HG03439 (cell line): Measurements from ENCODE around the gene SDF4.
"Not testable (repeated sequence)": the region's sequence is repeated elsewhere in the genome, so short reads cannot be mapped to it uniquely, and the experiment has no call there.

ENCODE experiments used
- ATAC-seq: cut with Tn5 transposase; IDR thresholded peaks from one replicate; pipeline ENCODE4 v1.9.1; 2021; ENCODE audit warnings: mild to moderate bottlenecking, moderate library complexity; ENCODE audit not compliant: unreplicated experiment

SDF4 gene

DNA sequence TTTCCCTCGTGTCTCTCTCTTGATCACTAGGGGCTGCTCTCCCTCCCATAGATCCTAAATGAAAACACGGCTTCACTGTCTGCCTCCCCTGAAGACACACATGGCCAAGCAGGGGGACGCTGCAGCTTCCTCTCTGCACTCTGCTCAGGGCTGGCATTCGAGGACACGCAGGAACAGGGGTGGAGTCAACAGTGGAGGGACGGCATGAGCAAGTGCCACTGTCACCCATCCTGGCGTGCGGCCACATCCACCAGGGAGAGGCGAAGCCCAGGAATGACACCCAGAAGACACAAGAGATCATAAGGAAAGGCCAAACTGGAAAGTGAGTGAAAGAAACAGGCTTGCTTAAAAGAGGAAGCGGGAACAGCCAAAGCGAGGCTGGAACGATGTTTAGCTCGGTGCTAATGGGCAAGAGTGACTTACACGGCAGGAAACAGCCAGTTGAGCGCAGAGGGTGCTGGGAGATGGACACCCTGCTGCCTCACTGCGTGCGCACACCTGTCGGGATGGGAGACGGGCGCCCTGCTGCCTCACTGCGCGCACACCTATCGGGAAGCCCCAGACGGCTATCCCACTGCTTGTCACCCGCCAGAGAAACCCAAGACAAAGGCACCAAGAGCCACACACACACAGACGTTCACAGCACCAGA, 28.3 kb upstream of the SDF4 start:
- no peak for ATAC-seq

DNA sequence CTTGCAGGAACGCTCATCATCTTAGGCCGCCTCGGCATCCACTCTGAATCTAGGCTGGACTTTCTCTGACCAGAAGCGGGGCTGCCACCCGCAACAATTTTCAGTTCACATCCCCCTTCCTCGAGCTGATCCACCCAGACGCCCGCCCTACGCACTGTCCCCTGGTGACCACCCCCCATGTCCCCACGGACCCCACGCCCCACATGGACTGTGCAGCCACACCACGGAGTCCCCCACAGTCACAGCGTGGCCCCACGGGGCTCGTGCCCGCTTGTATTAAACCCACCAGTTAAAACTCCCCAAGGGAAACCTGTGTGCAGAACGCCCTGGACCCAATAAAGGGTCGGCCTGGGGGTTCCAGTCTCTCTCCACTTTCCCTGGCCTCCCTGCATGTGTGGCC, 27.7 kb upstream of the SDF4 start:
- ATAC-seq: no peak

DNA sequence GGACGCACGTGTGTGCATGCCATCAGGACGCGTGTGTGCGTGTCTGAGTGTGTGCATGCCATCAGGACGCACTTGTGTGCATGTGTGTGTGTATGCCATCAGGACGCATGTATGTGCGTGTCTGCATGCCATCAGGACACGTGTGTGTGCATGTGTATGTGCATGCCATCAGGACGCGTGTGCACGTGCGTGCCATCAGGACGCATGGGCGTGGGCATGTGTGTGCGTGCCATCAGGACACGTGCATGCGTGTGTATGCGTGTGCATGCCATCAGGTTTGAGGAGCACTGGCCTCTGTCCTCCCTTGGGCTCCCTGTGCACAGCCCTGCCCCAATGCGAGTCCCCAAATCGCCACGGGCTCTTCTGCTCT, 27.3 kb upstream of the SDF4 start:
- no peak for ATAC-seq

DNA sequence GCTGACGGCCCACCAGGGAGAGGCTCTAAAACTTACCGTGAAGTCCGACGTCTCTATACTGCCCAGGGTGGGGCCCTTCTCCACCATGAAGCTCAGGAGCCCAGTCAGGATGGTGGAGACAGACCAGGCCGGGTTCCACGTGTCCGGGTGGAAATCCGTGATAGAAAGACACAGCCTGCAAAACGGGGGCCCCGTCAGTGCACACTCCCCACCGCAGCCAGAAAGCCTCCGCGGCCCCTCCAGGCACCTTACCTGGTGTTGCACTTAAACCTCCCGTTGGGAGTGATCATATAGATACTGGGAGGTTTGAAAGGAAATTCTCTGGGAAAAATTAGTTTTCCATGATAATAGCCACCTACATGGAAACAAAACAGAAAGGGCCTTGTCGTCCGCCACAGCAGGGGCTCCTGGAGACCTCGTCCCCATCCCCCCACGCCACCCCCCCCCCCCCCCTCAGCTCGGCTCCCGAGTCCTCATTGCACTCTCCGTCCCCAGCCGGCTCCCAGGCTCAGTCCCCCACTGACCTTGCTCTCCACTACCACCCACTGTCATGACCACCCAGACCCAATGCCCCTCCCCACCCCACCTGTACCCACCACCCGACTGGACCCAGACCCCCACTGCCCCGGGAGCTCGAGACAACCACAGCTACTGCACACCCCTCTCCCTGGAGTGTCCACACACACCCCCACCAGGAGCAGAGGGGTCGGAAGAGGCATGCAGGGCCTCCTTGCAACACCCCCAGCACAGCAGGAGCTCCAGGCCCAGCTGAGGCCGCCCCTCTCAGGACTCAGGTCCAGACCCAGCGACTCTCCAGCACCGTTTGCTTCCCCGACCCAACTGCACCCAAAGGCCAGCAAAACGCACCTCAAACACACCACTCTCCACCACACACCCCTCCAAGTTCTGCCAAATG, 25.4 kb upstream of the SDF4 start:
- no peak for ATAC-seq

DNA sequence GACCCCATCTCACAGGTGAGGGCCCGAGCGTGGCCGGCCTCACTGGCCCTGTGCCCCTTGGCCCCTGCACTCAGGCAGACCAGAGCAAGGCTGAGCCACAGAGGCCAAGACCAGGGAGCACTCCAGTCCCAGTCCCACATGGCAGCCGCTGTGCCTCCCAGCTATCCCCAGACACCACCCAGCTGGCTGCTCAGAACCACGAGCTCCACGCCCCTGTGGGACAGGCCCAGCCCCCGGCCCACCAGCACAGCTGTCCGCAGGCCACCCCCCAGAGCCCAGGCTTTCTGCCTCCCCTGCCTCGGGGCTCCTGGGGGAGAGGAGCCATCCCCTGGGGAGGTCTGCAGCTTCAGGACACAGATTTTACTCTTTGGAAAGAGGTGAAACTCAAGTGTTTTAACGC, 23.8 kb upstream of the SDF4 start:
- ATAC-seq: no peak

DNA sequence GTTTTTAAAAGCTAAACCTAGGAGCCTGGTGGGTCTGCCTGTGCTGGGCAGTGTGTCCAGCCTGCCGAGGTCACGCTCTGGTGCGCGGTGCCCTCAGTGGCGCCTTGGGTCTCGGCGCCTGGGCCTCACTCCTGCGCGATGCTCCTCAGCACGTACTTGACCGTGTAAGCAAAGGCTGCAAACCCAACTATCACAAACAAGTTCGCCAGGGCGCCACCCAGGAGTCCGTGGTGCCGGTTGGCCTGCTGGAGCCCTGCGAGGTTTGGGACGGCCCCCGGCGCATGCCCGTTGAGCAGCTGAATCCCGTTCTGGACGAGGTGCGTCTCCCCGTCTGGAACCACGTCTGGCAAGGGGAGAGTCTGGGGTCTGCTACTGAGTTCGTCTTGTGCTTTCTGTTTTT, 23.3 kb upstream of the SDF4 start:
- no peak for ATAC-seq

DNA sequence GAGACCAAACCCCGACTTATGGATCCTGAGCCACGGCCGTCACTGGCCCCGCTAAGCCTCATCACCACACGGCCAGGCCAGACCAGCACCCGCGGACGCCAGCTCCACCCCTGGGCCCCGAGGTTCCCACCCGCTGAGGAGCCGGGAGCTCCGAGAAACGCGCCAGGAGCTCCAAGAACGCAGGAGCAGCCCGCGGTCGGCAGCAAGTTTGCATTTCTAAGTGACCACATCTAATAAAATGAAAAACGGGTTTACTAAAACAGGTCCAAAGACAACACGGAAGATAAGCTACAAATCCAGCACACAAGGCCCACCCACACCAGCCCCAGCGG, 22.8 kb upstream of the SDF4 start:
- no peak for ATAC-seq

DNA sequence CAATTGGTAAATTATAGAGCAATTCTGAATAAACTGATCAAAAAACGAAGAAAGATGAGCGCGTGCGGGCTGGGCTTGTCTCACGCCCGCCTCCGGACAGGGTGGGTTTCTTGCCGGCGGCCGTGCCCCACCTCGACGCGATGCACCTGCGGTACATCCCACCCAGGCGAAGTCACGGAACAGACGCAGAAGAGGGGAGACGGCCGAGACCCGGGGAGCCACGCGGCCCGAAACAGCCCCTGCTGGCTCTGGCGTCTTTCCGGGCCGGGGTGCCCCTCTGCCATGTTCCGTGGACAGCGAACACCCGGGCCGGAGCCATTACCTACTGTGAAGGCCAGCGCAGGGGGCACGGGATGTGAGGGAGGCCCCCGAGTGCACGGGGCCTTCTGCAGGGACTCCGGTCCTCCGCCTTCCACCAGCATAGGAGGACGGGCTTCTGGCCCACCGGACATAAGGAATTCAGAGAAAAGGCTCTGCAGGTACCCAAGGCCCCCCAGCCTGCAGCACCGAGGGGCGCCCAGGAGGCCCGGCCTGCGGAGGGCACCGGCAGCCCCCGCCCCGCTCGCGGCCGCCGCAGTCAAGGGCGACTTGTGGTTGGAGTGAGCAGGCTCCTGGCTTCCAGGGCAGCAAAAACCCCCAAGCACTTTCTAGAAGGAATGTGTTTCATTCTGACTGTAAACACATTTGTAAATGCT, 22.3 kb upstream of the SDF4 start:
- ATAC-seq: no peak

DNA sequence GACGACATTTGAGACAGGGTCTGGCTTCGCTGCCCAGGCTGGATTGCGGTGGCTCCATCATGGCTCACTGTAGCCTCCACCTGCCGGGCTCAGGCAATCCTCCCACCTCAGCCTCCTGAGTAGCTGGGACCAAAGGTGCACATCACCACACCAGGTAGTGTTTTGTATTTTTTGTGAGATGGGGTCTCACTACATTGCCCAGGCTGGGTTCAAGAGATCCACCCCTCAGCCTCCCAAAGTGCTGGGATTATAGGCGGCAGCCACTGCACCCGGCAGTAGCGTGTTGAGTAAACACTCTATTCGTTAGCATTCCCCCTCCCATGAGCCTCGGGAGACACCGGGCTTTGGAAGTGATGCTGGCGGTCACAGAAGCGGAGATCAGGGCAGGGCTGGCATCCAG, 21.5 kb upstream of the SDF4 start:
- no peak for ATAC-seq

DNA sequence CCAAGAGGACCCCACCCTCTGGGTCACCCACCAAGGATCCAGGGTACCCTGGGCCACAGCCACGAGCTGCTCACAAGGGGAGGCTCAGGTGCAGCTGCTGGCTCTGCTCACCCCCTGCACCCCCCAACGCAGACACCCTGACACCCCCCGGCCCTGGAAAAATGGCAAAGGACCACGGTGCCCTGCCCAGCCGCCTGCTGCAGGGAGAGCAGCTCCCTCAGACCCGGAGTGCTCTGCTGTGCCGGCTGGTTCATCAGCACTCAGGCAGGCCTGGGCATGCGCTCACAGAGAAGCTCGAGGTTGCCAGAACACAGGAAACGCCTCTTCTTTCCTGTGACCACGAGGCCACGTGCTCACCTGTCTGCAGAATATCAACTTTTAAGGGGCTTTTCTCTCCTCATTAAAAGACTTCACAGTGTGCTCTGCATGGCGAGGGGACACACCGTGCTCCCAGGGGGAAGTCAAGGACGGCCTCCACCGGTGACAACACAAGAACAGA, 19.0 kb upstream of the SDF4 start:
- peak; percentile 63 for ATAC-seq

DNA sequence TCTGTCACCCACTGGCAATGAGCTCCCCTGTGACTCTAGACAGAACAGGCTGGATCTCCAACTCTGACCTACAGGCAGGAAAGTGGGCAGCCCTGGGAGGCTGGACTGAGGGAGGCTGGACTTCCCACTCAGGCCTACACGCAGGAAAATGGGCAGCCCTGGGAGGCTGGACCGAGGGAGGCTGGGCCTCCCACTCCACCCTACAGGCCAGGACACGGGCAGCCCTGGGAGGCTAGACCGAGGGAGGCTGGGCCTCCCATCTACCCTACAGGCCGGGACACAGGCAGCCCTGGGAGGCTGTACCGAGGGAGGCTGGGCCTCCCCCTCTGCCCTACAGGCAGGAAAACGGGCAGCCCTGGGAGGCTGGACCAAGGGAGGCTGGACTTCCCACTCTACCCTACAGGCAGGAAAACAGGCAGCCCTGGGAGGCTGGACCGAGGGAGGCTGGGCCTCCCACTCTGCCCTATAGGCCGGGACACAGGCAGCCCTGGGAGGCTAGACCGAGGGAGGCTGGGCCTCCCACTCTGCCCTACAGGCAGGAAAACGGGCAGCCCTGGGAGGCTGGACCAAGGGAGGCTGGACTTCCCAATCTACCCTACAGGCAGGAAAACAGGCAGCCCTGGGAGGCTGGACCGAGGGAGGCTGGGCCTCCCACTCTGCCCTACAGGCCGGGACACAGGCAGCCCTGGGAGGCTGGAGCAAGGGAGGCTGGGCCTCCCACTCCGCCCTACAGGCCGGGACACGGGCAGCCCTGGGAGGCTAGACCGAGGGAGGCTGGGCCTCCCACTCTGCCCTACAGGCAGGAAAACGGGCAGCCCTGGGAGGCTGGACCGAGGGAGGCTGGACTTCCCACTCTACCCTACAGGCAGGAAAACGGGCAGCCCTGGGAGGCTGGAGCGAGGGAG, 16.5 kb upstream of the SDF4 start:
- ATAC-seq: not testable (repeated sequence)

DNA sequence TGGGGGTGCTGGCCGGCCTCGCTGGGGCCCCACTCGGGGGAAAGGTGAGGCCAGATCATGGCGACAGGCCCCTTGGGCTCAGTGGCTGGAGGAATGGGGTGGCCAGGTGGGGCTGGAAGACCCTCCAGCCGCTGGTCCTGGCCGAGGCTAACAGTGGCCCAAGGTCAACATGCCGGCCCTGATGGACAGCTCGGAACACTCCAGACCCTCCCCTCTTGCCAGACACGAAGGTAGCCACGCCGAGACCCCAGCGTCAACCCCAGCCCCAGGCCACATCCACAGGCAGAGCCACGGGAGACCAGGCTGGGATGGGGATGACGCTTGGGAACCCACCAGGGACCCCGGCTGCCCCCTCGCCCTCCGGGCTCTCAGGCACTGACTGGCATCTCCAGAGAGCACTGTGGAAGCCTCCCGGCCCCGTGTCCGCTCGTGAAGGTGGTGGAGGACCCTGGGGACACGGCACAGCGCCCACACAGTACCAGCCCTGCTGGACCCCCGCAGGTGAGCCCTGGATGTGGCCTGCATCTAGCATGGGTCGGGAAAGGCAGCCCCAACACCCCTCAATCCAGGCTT, 15.6 kb upstream of the SDF4 start:
- no peak for ATAC-seq

DNA sequence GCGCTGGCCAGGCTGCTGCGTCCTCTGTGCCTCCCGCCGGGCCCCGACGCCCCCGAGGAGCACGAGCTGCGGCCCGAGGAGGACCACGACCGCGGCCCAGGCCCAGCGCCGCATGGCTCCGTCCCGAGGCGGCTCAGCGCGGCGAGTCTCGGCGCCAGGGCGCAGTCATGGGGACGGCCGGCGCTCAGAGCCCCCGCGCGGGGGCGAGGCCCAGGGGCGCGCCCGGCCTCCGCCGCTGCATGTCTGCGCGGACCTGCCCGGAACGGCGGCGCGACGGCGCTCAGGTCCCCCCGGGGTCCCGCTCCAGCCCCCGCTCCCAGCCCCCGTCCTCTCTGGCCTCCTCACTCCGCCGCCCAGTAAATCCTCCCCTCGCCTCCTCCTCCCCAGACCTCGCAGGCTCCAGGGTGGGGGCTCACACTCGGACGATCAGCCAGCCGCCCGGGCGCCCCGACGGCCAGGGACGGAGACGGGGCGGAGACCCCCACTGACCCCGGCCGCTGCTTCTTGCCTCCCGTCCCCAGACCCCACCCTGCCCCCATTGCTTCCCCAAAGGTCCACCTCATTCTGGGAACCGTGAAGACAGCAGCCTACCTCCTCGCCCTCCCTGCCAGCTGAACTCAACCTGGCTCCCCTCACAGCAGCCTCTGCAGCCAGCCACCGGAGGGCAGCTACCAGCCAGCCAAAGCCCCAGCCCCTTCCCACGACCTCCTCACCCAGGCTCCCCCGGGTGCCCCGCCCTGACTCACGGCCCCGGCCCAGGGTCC, 15.0 kb upstream of the SDF4 start, which contains the start of gene C1QTNF12:
TSS of gene C1QTNF12 (minus strand) at position 146 of the 764 bp plus-strand sequence. CDS start at position 114, 32 bp downstream.
- ATAC-seq: no peak

DNA sequence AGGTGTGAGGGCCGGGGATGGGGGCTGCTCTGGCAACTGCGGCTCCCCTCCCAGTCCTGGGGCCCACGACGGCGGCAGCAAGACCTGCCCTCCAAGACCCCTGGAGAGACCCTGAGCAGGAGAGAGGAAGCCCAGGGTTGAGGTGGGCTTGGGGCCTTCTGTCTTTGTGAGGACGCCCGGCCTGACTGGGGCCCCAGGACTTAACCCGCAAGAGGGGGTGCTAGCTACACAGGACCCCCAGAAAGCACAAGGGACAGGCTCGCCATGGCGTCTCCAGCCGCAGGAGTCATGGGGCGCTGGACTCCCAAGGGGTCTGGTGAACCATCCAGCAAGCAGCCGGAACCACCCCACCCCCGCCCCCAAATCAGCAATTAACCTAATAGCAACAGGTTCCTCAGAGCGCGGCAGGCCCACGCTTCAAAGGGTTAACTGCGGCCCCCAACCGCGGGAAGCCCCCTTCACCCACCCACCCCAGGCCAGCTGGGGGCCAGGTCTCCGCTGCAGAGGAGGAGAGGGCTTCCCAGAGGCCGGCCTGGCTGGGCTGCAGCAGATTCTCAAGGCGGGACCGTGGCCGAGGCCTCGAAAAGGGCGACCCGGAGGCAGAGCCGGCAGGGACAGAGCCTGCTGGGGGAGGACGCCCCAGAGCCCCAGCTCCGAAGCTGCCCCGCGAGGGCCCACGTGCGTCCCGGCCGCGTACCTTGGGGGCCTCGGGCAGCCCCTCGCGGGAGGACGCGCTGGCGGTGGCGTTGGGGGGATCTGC, 14.2 kb upstream of the SDF4 start:
- ATAC-seq: no peak

DNA sequence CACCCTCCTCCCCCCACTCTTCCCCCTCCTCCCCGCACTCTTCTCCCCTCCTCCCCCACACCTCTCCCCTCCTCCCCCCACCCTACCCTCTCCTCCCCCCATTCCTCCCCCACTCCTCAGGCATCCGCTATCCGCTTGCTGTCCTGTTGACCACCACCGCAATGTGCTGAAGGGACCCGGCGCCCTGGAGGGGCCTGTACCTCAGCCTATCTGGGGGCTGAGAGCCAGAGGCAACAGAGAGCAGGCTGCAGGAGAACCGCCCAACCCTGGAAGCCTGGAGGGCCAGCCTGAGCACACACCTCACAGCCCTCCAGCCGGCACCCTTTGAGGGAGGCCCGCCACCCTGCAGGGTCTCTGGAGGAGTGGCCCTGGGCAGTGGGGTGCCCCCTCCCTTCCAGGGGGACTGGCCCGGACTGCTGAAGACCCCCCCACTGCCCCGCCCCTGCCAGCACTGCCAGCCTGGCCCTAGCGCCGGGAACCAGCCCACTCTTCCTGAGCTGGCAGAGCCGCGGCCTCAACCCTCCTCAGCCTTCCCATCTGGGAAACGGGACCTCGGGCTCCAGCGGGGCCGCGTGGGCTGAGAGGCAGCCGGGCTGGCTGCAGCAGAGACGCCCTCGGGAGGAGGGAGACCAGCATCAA, 13.5 kb upstream of the SDF4 start:
- no peak for ATAC-seq

DNA sequence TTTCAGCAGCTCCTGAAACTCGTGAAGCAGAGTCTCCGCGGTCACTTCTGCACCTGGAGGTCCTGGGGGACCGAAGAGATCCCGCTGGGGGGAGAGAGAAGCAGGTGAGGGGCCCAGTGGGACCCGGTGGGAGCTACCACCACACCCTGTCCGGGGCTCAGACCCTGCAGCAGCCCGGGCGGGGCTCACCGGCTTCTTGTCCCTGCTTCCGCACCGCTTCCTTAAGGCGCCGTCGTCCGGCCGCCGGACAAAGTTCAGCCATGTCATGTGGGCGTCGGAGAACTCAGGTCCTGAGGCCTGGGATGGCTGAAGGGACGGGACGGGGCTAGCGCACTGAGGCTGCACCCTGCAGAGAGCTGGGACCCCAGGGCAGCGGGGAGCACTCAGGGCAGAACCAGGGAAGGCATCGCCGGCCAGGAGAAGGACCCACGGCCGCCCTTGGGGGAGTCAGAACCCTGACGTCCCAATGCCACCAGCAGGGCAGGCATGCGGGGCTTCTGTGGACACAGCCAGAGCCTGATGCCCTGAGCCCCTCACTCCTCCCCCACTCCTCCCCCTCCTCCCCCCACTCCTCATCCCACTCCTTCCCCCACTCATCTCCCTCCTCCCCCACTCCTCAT, 12.5 kb upstream of the SDF4 start:
- no peak for ATAC-seq

DNA sequence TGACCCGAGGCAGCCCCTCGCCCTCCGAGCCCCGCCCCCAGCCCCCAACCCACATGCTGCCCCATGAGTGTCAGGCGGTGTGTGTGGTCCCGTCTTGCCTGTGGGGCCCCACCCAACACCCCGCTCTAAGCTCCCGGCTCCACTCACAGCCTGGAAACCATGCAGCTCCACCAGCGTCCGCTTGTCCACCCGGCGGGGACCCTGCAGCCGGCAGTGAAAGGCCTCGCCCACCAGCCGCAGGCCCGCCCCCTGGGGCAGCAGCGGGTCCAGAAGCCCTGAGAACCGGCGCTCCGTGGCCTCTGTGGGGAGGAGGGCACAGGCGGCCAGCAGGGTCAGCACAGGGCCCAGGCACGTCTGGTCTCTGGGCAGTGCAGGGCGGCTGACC, 12.0 kb upstream of the SDF4 start:
- ATAC-seq: no peak

DNA sequence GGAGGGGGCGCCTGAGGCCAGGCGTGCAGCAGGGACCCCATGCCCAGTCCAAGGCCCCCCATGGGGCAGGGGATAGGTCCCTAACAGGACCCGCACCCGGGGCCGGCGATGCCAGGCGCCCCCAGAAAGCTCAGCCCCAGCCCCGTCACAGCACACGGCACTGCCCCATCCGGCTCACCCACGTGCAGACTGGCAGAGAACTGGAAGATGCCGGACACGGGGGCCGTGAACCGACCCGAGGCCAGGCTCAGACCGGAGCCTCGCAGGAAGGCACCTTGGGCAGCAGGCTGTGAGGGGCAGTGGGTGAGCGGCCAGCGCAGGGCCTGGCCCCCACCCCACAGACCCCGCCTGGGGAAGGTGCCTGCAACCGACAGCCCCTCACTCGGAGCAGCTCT, 11.5 kb upstream of the SDF4 start:
- ATAC-seq: no peak
